ENCODE data around the gene RAC2. TPM values are rescaled to one million over a fixed set of nuclear protein-coding genes. Genes with fewer than 3 reads are reported as not detected.

RAC2 gene
- total and polyA plus RNA-seq, 2 of the 8 experiments (the other 6 are each of a cell fraction or from before 2014, with no cell fraction given): 2.3 to 4.3 TPM

GRCh38 chr22:37206118-37206840, 37.8 kb downstream of the RAC2 start:
- ChIA-PET POLR2A (ENCODE audit: partially characterized antibody) (interaction anchor here (1.2 to 1.3 kb wide), 2 partner anchors 9 to 57 kb away, joined by 3 to 4 read pairs; no protein-coding TSS in a partner anchor), CTCF (ENCODE audit: partially characterized antibody) (interaction anchor here (0.6 to 2.4 kb wide), 4 partner anchors 47 to 276 kb away, joined by 4 to 7 read pairs (median 4); no protein-coding TSS in a partner anchor)
- Histone ChIP-seq H2BK120ac (replicated peaks; ENCODE audit: low read depth, low read length) (no peak overlapping the region), H3K27ac (ENCODE audit: low read depth, low read length) (no peak overlapping the region), H3K4me3 (ENCODE audit: extremely low read depth in 1 of 4, insufficient read depth in 2 of 4, low read depth in 3 of 4, low read length in 4 of 4) (no peak overlapping the region), H4K91ac (replicated peaks; ENCODE audit: insufficient read length, low read length) (no peak overlapping the region), H2AFZ (ENCODE audit: low read length) (no peak overlapping the region), H3K4me2 (ENCODE audit: insufficient read depth in 1 of 2, low read depth in 2 of 2, low read length in 2 of 2) (no peak overlapping the region), H3K27me3 (replicated peaks in 1 of 4; ENCODE audit: control insufficient read depth in 3 of 4, extremely low read depth in 1 of 4, insufficient read depth in 3 of 4, low read length in 3 of 4) (no peaks in the 10 kb centered on the region), H2BK20ac (ENCODE audit: low read length) (no peak overlapping the region), H3K9ac (replicated peaks in 1 of 4; ENCODE audit: extremely low read depth in 1 of 4, low read depth in 3 of 4, low read length in 3 of 4) (no peak overlapping the region), H3K56ac (replicated peaks; ENCODE audit: insufficient read length, low read depth, low read length) (no peak overlapping the region), H3K36me3 (ENCODE audit: control insufficient read depth in 2 of 4, insufficient read depth in 4 of 4, low read length in 3 of 4) (no peaks in the 10 kb centered on the region), H2AK5ac (ENCODE audit: low read depth, low read length) (no peak overlapping the region), H3K23me2 (ENCODE audit: low read depth, low read length) (no peaks in the 10 kb centered on the region), H3K18ac (ENCODE audit: extremely low read depth, low read length) (no peak overlapping the region), H2BK12ac (ENCODE audit: low read depth, low read length) (no peak overlapping the region), H3K79me1 (ENCODE audit: low read depth, low read length) (no peaks in the 10 kb centered on the region), H2BK15ac (ENCODE audit: low read length) (no peak overlapping the region), H3K4me1 (replicated peaks in 1 of 4; ENCODE audit: control insufficient read depth in 3 of 4, insufficient read depth in 4 of 4, low read length in 3 of 4) (no peaks in the 10 kb centered on the region), H3K9me3 (ENCODE audit: insufficient read depth in 2 of 2, low read depth in 1 of 2, low read length in 1 of 2) (no peaks in the 10 kb centered on the region), H3K79me2 (ENCODE audit: control insufficient read depth in 1 of 2, insufficient read depth in 2 of 2, low read length in 2 of 2) (no peaks in the 10 kb centered on the region), H3K14ac (ENCODE audit: insufficient read length) (no peak overlapping the region), H3K23ac (ENCODE audit: insufficient read length) (no peak overlapping the region), H3K4ac (replicated peaks; ENCODE audit: insufficient read length, low read depth, low read length) (no peak overlapping the region), H4K5ac (ENCODE audit: insufficient read length, low read depth, low read length) (no peak overlapping the region), H4K8ac (ENCODE audit: extremely low read depth, insufficient read depth, low read length) (no peak overlapping the region), H4K20me1 (replicated peaks in 1 of 2; ENCODE audit: control insufficient read depth in 1 of 2, insufficient read depth in 2 of 2, low read length in 2 of 2) (no peaks in the 10 kb centered on the region), H2BK5ac (ENCODE audit: low read depth, low read length) (no peak overlapping the region)
- FAIRE-seq (no peak), DNase-seq (ENCODE audit: low read depth in 1 of 2, low spot score in 2 of 2) (no peak)
- 91% methylated on average over 10 of the region's 16 CpGs; no CpG with 5 or more reads in 1 of the 2 experiments for WGBS, 2 experiments (ENCODE audit: extremely low coverage in 1 of 2, insufficient coverage in 1 of 2, insufficient read length in 1 of 2, insufficient replicate concordance in 2 of 2, low coverage in 1 of 2, low lambda C conversion rate in 2 of 2, missing lambda C conversion rate in 1 of 2)
- TF ChIP-seq ASH2L (IDR thresholded peaks at IDR 0.05; ENCODE audit: low read length) (no peak), RFX5 (IDR thresholded peaks at IDR 0.05; ENCODE audit: borderline replicate concordance, low read depth, low read length) (no peak), GABPA (IDR thresholded peaks at IDR 0.05; ENCODE audit: borderline replicate concordance, insufficient read depth, low read length) (no peak), POLR2A (IDR thresholded peaks at IDR 0.05; ENCODE audit: control extremely low read depth in 1 of 2, low read depth in 2 of 2, low read length in 2 of 2) (no peak), CHD2 (IDR thresholded peaks at IDR 0.05; ENCODE audit: low read length) (no peak), SAP30 (IDR thresholded peaks at IDR 0.05; ENCODE audit: insufficient read depth, insufficient replicate concordance, low read length) (no peak), TBP (IDR thresholded peaks at IDR 0.05; ENCODE audit: low read depth, low read length) (no peak), CREB1 (IDR thresholded peaks at IDR 0.05) (no peak), NANOG (IDR thresholded peaks at IDR 0.05; ENCODE audit: insufficient read depth, low read depth, low read length, poor library complexity, severe bottlenecking) (no peak), ATF2 (IDR thresholded peaks at IDR 0.05; ENCODE audit: low read length) (no peak), EGR1 (IDR thresholded peaks at IDR 0.05; ENCODE audit: borderline replicate concordance, low read depth, low read length) (no peak), KDM1A (IDR thresholded peaks at IDR 0.05; ENCODE audit: borderline replicate concordance, low read length) (no peak)
